H1 (cell line): Measurements from ENCODE around the gene KYNU. TPM values are rescaled to one million over a fixed set of nuclear protein-coding genes. Genes with fewer than 3 reads are reported as not detected.

ENCODE experiments used
- polyA plus RNA-seq, 7 experiments: library from polyadenylated mRNA; depleted of rRNA in 3 of 7; stranded (reverse) in 5 of 7; unstranded in 2 of 7; fragments of >200 nt in 5 of 7; fragments of 200-250 nt in 2 of 7; gene quantifications; 1 replicate in 5 of 7; 2 replicates in 1 of 7; 4 replicates in 1 of 7; pipeline versions ENCODE4 v1.2.1 to v1.2.3, GENCODE V29; 2011 to 2013; ENCODE audit warnings: missing spikeins in 2 of 7, mixed read lengths in 2 of 7
- total RNA-seq: library from RNA; stranded (reverse); fragmentation: NEBNext Ultra II Directional; extraction: Animal tissue kit (Norgen Biotek cat#: 25700); gene quantifications from 2 replicates; pipeline ENCODE4 v1.2.1, GENCODE V29; 2021
- TF ChIP-seq, protein P1 (sequence below): IDR thresholded peaks from 2 replicates; pipeline ENCODE4 v1.6.1; 2012; ENCODE audit warnings: low read length, inconsistent platforms

Gene KYNU
- total and polyA plus RNA-seq, 2 of the 8 experiments (the other 6 are each of a cell fraction or from before 2014, with no cell fraction given): 0.09 to 0.13 TPM

DNA sequence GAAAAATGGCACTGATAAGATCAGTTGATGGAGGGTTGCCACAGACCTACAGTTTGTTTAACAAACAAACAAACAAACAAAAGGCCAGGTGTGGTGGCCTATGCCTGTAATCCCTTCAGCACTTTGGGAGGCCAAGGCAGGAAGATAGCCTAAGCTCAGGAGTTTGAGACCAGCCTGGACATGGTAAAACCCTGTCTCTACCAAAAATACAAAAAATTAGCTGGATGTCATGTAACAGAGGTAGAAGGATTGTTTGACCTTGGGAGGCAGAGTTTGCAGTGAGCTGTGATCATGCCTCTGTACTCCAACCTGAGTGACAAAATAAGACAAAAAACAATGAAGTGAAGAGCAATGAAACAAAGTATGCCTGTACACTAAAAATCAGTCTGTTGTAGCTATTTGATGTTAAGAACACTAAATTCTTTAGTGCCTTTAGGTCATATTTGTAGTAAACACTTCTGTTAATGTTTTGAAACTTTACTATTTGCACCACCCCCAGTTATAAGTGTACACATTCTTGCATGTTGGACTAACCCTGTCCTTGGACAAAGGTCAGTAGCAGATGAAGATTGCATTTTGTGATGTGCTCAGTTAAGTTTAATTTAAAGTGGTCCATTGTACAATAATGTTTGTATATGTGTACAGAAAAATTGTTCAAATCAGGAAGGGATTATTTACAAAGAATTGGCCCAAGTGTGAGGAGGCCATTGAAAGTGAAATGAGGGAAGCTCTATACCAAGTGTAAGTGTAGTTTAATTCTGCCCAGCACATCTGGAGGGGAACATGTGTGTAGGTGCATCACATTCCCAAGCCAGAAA lies 73.9 kb downstream of the KYNU start (continued):
- TF ChIP-seq, protein P1, sequence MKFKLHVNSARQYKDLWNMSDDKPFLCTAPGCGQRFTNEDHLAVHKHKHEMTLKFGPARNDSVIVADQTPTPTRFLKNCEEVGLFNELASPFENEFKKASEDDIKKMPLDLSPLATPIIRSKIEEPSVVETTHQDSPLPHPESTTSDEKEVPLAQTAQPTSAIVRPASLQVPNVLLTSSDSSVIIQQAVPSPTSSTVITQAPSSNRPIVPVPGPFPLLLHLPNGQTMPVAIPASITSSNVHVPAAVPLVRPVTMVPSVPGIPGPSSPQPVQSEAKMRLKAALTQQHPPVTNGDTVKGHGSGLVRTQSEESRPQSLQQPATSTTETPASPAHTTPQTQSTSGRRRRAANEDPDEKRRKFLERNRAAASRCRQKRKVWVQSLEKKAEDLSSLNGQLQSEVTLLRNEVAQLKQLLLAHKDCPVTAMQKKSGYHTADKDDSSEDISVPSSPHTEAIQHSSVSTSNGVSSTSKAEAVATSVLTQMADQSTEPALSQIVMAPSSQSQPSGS: no peak
